Activated CD4-positive, alpha-beta T cell treated with anti-CD3 and anti-CD28 coated beads, Interleukin-2, amount 50 U/mL, for 1 hour (primary cell): Measurements from ENCODE around the gene HES7.
"Not testable (repeated sequence)": the region's sequence is repeated elsewhere in the genome, so short reads cannot be mapped to it uniquely, and the experiment has no call there.

ENCODE experiments used
- DNase-seq: peaks from one replicate; pipeline ENCODE4 v3.0.0-alpha.2; 2020

Gene HES7

GRCh38 chr17:8121681-8122421 is 2.1 kb downstream of the HES7 start:
- no peak for DNase-seq

GRCh38 chr17:8121407-8121680 is 2.6 kb downstream of the HES7 start:
- no peak for DNase-seq

GRCh38 chr17:8120520-8121406 is 3.1 kb downstream of the HES7 start:
- DNase-seq: peak; percentile 59

GRCh38 chr17:8119581-8120519 is 4.1 kb downstream of the HES7 start:
- DNase-seq: peak; percentile 78

GRCh38 chr17:8118769-8119580 is 4.9 kb downstream of the HES7 start:
- DNase-seq: peak; percentile 83

GRCh38 chr17:8117980-8118768 is 5.7 kb downstream of the HES7 start, which contains the start of gene ALOXE3:
ALOXE3 (minus strand) TSS chr17:8118514; CDS start chr17:8117990, 524 bp downstream.
- peak; percentile 14 for DNase-seq

- no peak for DNase-seq
Observed at GRCh38 chr17:8117367-8117979, 6.4 kb downstream of the HES7 start.

GRCh38 chr17:8116776-8117175 is 7.1 kb downstream of the HES7 start:
- DNase-seq: no peak

GRCh38 chr17:8110907-8111306 is 13.0 kb downstream of the HES7 start:
- no peak for DNase-seq

- no peak for DNase-seq
Observed at GRCh38 chr17:8110456-8110804, 13.5 kb downstream of the HES7 start.

- DNase-seq: peak; percentile 84
Observed at GRCh38 chr17:8109661-8110455, 14.0 kb downstream of the HES7 start.

GRCh38 chr17:8108972-8109660 is 14.8 kb downstream of the HES7 start:
- no peak for DNase-seq

- not testable (repeated sequence) for DNase-seq
Observed at GRCh38 chr17:8106980-8107379, 16.9 kb downstream of the HES7 start.

GRCh38 chr17:8105957-8106398 is 17.9 kb downstream of the HES7 start:
- no peak for DNase-seq

- DNase-seq: no peak
Observed at GRCh38 chr17:8104911-8105310, 19.0 kb downstream of the HES7 start.

GRCh38 chr17:8103549-8103948 is 20.4 kb downstream of the HES7 start:
- DNase-seq: no peak

GRCh38 chr17:8101721-8102120 is 22.2 kb downstream of the HES7 start:
- DNase-seq: no peak

GRCh38 chr17:8100763-8101162 is 23.1 kb downstream of the HES7 start:
- no peak for DNase-seq

- DNase-seq: no peak
Observed at GRCh38 chr17:8100111-8100510, 23.8 kb downstream of the HES7 start.
